MV-4-11 (cell line): ENCODE measurements around the gene TMEM229A.
"Not testable (repeated sequence)": the region's sequence is repeated elsewhere in the genome, so short reads cannot be mapped to it uniquely, and the experiment has no call there.

Experiments
- DNase-seq: peaks from one replicate; lab custom pipeline; 2025; lab: John Stamatoyannopoulos, UW

Gene TMEM229A

DNA sequence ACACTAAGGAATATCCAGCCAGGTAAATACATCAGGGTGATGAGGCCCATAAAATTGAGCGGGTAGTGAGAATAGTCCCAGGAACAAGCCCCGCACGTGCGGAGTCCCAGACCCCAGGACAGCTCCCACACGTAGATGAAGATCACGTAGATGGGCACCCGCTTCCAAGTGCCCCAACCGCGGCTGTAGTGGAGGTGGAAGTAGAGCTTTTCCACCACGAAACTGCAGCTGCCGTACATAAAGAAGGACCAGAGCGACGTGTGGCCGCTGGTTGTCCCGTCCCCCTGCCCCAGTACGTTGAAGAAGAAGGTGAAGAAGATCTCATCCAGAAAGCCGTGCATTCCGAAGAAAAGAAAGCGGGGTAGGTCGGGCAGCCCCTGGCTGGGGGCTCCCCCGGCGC lies 948 bp downstream of the TMEM229A start:
- DNase-seq, result no peak

DNA sequence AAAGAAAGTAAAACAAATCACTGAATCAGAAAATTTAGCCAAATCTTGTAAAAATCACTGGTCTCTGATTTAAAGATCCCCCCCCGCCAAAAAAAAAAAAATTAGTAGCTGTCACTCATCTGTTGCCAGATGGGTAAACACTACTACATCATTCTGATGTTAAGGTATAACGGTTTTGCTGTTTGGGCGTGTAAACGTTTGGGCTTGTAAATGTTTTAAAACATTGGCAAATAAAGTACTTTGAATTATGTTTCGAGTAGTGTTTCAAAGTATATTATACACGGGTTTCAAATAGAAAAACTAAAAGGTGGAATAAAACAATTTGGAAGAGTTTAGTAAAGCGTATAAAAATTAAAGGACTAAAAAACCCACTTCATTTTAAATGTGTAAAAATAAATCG lies 1.5 kb downstream of the TMEM229A start:
- no peak for DNase-seq

DNA sequence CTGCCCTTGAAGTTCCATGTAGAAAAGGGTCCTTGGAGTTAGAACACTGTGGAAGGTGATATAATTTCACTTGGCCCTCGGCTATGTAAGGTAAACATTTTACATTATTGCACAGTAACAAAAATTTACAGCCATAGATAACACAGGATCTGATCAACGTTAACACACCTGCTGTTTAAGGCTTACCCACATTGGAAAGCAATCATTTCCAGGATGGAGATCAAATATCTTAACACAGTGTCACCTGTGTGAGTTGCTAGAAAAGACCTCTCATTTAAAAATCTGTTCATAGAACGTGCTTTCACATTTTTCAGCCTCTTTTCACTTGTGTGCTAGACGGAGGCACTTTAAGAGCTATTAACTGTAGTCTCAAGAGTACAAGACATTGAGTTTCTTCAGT lies 1.9 kb downstream of the TMEM229A start:
- DNase-seq, result no peak

DNA sequence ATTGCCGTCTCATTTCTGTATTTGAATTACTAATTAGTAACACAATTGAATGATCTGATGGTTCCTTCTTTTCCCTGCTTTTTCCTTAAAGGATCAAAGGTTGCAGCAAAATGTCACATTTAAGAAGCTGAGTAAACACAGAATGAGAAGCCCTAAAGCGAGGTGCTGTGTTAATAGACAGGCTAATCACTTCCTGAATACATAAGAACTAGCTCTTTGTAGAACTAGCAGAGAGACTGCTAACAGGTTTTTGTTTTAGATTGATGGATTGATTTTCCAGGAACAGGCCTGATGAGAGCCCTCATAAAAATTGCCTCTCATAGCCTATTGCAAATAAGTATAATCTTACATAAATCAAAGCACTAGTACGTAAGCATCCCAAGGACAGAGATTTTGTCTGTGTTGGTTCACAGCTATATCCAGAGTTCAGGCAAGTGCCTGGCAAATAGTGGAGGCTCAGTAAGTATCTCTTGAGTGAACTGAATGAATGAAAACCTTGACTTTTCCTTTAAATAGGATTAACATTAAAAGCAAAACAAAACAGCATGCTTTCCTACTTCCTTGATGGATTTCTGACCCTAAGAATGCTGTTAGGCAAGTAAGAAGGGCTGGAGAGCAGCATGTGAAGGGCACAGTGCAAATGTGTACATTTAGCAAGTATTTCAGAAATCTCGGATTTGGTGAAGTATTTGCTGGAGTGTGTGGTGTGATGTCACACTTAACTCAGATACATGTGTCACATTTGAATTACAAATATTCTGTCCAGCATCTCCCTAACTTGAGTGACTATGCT lies 3.3 kb downstream of the TMEM229A start:
- DNase-seq, result no peak

DNA sequence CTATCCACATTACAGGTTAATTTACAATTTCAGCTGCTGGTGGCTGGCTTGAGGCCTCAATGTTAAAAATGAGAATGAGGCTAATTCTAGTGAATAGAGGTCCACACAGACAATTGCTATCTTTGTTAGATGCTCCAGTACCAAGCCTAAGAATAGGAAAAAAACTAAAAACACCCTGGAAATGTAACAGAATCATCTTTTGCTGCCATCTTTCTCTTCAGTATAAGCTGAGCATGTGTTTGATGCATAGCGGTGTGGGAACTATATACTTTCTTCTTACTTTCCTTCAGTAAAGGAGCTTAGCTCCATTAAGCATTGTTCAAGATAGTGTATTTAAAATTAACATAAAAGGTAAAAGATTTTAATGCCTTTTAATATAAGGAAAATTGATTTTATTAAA lies 5.6 kb downstream of the TMEM229A start:
- no peak for DNase-seq

DNA sequence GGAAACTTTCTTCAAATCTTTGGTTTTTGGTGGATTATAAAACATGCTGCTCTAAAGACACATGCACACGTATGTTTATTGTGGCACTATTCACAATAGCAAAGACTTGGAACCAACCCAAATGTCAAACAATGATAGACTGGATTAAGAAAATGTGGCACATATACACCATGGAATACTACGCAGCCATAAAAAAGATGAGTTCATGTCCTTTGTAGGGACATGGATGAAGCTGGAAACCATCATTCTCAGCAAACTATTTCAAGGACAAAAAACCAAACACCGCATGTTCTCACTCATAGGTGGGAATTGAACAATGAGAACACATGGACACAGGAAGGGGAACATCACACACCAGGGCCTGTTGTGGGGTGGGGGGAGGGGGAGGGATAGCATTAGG lies 8.5 kb downstream of the TMEM229A start:
- DNase-seq, result not testable (repeated sequence)

DNA sequence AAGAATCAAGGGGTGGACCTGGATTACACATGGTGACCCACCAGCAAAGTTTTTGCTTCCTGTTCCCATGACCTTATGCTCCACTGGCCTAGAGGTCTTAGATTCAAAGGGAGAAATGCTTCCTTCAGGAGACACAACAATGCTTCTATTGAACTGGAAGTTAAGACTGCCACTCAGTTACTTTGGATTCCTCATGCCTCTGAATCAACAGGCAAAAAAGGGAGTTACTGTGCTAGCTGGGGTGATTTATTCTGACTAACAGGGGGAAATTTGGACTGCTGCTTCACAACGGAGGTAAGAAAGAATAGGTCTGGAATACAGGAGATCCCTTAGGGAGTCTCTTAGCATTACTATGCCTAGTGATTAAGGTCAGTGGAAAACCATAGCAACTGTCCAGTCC lies 10.3 kb downstream of the TMEM229A start:
- no peak for DNase-seq

DNA sequence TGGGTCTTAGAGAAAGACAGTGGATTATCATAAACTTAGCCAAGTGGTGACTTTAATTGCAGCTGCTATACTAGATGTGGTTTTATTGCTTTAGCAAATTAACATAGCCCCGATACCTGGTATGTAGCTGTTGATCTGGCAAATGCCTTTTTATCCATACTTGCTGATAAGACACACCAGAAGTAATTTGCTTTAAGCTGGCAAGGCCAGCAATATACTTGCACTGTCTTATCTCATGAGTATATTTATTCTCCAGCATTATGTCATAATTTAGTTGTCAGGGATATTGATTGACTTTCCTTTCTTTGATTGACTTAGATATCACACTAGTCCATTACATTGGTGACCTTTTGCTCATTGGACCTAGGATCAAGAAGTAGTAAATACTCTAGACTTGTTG lies 12.8 kb downstream of the TMEM229A start:
- no peak for DNase-seq

DNA sequence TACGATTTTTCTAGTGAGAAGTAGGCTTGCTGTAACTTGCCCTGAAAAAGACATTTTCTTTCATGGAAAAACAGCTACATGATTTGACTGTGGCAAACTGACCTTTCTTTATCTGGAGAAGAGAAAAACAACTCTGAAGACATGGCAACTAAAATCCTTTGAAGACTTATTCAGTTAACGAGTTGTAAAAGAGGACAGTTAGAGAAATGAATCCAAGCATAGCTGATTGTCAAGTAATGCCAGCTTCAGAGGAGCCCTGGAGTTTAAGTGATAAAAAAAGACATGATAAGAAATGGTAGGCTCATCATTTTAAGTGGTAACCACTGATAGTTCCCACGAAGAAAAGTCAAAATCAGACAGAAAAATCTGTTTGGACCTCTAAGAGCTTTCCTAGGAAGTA lies 19.6 kb downstream of the TMEM229A start:
- no peak for DNase-seq

DNA sequence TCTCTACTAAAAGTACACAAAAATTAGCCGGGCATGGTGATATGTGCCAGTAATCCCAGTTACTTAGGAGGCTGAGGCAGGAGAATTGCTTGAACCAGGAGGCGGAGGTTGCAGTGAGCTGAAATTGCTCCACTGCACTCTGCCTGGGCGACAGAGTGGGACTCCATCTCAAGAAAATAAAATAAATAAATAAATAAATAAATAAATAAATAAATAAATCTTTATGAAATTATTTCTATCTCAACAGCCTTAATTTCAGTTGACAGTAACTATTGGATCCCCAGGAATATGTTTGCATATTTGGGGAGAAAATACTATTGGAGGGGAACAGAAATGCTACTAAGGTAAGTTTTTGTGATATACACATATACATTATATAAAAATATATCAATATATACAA lies 20.0 kb downstream of the TMEM229A start:
- DNase-seq, result no peak

DNA sequence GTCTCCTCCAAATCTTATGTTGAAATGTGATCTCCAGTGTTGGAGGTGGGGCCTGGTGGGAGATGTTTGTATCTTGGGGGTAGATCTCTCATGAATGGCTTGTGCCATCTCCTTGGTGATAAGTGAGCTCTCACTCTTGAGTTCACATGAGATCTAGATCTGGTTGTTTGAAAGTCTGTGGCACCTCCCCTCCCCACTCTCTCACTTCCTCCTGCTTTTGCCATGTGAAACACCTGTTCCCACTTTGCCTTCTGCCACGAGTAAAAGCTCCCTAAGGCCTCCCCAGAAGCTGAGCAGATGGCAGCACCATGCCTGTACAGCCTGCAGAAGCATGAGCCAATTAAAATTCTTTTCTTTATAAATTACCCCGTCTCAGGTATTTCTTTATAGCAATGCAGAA lies 23.5 kb downstream of the TMEM229A start:
- DNase-seq, result no peak

DNA sequence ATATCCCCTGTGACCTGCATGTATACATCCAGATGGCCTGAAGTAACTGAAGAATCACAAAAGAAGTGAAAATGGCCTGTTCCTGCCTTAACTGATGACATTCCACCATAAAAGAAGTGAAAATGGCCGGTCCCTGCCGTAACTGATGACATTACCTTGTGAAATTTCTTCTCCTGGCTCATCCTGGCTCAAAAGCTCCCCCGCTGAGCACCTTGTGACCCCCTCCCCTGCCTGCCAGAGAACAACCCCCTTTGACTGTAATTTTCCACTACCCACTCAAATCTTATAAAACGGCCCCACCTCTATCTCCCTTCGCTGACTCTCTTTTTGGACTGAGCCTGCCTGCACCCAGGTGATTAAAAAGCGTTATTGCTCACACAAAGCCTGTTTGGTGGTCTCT lies 24.6 kb downstream of the TMEM229A start:
- not testable (repeated sequence) for DNase-seq

DNA sequence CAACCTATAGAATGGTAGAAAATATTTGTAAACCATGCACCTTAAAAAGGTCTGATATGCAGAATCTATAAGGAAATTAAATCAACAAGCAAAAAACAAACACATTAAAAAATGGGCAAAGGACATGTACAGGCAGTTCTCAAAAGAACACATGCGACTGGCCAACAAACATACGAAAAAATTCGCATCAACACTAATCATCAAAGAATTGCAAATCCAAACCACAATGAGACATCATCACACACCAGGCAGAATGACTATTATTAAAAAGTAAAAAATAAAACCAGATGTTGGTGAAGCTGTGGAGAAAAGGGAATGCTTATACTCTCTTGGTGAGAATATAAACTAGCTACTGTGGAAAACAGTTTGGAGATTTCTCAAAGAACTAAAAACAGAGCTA lies 33.2 kb downstream of the TMEM229A start:
- no peak for DNase-seq

DNA sequence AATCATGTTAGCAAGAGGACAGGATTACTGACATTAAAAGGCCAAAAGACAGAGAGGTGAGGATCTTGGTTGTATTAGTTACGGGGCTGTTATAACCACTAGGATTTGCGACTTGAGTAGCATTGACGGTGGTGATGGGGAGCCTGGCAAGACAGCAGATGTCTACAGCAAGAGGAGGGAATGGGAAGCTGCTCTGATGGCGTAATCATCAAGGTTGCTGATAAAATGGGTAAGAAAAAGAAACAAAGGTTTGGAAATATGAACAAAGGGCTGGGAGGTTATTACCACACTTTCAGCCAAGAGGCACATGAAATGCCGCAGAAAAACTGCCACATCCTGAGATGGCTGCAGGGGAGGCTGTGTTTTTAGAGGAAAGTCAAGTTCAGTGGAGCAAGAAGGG lies 33.9 kb downstream of the TMEM229A start:
- no peak for DNase-seq

DNA sequence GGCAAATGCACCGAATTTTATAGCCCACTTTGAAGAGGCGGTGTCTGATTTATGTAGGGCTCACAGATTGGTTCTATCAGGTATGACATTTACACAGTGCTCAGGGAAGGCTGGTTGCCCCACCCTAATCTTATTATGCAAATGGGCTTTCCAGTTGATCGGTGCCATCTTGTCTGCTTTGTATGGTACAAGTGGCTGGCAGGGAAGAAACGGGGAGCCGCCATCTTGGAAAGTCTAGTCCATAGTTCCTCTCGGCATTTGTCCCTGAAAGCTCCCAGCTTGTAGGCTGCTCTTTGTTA lies 36.6 kb downstream of the TMEM229A start:
- DNase-seq, result no peak

DNA sequence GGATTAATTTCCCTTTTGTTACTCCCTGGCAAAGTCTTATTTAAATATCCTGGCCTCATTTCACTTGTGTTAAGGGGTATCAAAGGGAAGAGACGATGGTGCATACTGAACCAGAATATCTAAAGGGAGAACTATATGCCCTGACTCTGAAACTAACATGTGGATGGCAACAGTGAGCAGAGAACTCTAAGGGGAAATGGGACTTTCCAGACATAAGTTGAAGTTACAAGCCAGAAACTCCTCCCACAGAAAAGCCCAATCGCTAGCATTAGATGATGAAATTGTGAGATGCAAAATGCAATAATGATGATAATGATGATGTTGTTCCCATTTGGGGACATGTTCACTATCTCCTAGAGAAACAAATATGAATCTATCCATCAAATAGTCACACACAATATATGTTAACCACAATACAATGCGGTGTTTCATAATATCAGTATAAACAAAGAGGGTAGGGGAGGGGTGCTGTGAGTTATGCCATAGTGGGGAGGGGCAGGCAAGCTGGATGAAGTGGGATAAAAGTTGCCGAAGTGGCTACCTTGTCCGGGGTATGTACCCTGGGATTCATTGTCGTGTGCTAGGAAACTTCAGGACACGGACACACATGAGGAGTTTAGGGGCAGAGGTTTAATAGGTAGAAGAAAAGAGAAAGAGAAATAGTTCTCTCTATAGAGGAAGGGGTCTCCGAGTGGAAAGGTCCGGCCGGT lies 37.1 kb downstream of the TMEM229A start:
- no peak for DNase-seq

DNA sequence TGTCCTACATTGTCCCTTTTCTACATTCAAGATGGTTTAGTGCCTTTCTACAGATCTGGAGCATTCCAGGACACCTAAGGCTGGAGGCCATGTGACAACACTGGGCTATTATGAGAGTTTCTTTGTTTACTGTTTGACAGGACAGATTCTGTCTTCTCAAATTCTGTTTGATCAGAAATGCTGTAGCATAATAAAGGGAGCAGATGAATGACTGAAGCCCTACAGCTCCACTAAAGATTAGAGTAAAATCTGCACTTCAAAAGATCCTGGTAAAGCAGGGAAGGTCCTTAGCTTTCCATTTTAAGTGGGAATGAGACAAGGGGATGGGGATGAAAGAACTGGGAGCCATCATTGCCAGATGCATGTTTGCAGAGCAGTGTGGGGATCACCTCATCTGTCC lies 38.4 kb downstream of the TMEM229A start:
- DNase-seq, result no peak

DNA sequence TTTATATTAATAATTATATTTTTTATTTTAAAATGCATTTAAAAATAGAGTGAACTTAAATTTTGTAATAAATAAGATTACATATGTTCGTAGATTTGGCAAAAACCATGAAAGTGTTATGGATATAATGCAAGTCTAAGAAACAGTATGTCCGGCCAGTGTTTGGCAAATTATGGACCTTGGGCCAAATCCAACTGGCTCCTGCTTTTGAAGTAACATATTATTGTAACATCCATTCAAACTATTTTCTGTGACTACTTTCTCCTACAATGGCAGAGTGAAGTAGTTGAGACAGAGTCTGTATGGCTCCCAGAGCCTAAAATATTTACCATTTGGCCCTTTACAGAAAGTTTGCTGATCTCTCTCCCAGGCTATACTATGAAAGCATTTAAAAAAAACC lies 38.9 kb downstream of the TMEM229A start:
- DNase-seq, result no peak

DNA sequence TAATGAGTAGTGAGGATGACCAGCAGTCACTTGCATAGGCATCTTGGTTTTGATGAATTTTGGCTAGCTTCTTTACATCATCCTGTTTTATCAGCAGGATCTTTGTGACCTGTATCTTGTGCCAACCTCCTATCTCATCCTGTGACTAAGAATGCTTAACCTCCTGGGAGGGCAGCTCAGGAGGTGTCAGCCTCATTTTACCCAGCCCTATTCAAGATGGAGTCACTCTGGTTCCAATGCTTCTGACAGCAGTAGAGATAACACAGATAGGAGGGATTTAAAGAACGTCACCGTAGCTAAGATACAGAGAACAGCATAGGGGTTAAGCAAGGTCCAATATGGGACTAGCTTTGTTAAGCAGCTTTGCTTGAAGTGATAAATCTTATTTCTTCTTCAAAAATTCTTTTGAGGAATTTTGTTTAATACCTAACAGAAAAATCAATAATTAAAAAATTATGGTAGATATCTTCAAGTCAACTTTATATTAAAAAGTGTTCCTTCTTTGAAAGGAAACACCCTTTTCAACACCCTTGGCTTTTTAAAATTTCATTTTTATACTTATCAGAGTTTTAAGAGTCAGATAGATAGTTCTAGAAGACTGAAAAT lies 39.9 kb downstream of the TMEM229A start:
- DNase-seq, result no peak

DNA sequence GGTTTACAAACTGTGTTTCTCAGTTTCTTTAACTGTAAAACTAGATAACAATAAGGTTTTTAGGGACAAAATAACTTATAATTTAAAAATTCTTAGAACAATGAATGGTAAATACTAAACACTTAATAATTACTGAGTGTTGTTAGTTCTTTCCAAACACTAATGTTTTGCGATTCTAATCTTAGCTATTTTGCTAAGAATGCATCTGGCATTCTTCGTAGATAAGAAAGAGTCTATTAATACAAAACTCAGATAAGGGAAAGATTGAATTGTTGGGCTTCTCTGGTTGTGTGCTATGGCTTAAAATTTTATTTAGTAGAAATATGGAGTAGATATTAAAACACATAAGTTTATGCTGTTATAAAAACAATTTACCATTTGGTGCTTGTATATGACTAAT lies 45.4 kb downstream of the TMEM229A start:
- no peak for DNase-seq
